PC-9 (cell line): ENCODE data around the gene CCR9. TPM values are rescaled to one million over a fixed set of nuclear protein-coding genes. Genes with fewer than 3 reads are reported as not detected.

Source experiments
- BruUV-seq: library from RNA; stranded (reverse); fragments of 400-500 nt; replicated peaks from 2 replicates; lab custom pipeline; 2021; lab: Mats Ljungman, UMichigan
- CTCF ChIA-PET: fragments of 300-600 bp; sonication (Branson Sonifier 250); formaldehyde crosslinking; loops from one replicate; lab custom pipeline; 2022; ENCODE audit warnings: antibody characterized with exemption; lab: Charles Lee
- POLR2A ChIA-PET: fragments of 300-600 bp; sonication (Branson Sonifier 250); formaldehyde crosslinking; loops from one replicate; lab custom pipeline; 2022; ENCODE audit warnings: antibody characterized with exemption; ENCODE audit not compliant: unreplicated experiment; lab: Charles Lee
- DNase-seq, 2 experiments: peaks; one replicate each; pipeline versions ENCODE4 v3.0.0 to v3.0.0-alpha.2; 2015 to 2022; ENCODE audit warnings: mixed read lengths in 1 of 2
- H2AFZ ChIP-seq: fragments of 200-600 bp; sonication (generic); 2 replicates; pipeline ENCODE4 v1.8.1; 2017; ENCODE audit warnings: antibody characterized with exemption
- H3F3A ChIP-seq: fragments of 200-600 bp; sonication (generic); 2 replicates; pipeline ENCODE4 v1.8.1; 2017; ENCODE audit warnings: antibody characterized with exemption, mild to moderate bottlenecking, low read depth; ENCODE audit not compliant: insufficient read depth
- H3K27ac ChIP-seq: fragments of 200-600 bp; sonication (generic); 2 replicates; pipeline ENCODE4 v1.6.1; 2016; ENCODE audit warnings: mixed run types
- H3K27me3 ChIP-seq: fragments of 200-600 bp; sonication (generic); 2 replicates; pipeline ENCODE4 v1.6.1; 2016; ENCODE audit warnings: low read depth, mixed run types; ENCODE audit not compliant: insufficient read depth
- H3K36me3 ChIP-seq: fragments of 200-600 bp; sonication (generic); 2 replicates; pipeline ENCODE4 v1.6.1; 2016; ENCODE audit warnings: low read depth, mixed run types
- H3K4me1 ChIP-seq: fragments of 200-600 bp; sonication (generic); replicated peaks from 2 replicates; pipeline ENCODE4 v1.6.1; 2016; ENCODE audit warnings: mixed run types; ENCODE audit not compliant: insufficient read depth
- H3K4me2 ChIP-seq: fragments of 200-600 bp; sonication (generic); 2 replicates; pipeline ENCODE4 v1.6.1; 2017; ENCODE audit warnings: mixed run types
- H3K4me3 ChIP-seq: fragments of 200-600 bp; sonication (generic); 2 replicates; pipeline ENCODE4 v1.6.1; 2016; ENCODE audit warnings: mixed run types
- H3K79me2 ChIP-seq: fragments of 200-600 bp; sonication (generic); 2 replicates; pipeline ENCODE4 v1.6.1; 2017; ENCODE audit warnings: low read depth, mixed run types
- H3K9me2 ChIP-seq: fragments of 200-600 bp; sonication (generic); 2 replicates; pipeline ENCODE4 v1.8.1; 2017; ENCODE audit warnings: mild to moderate bottlenecking; ENCODE audit not compliant: insufficient read depth
- H3K9me3 ChIP-seq: fragments of 200-600 bp; sonication (generic); 2 replicates; pipeline ENCODE4 v1.8.1; 2016; ENCODE audit warnings: low read depth; ENCODE audit not compliant: insufficient read depth
- H4K20me1 ChIP-seq: fragments of 200-600 bp; sonication (generic); 2 replicates; pipeline ENCODE4 v1.8.1; 2017; ENCODE audit not compliant: insufficient read depth
- EZH2 ChIP-seq: fragments of 200-600 bp; sonication (generic); IDR thresholded peaks from 2 replicates; pipeline ENCODE4 v1.8.0; 2017; ENCODE audit warnings: antibody characterized with exemption, low read depth
- intact Hi-C: fragments of 100-400 bp; cut with micrococcal nuclease; formaldehyde crosslinking; loops from one replicate; pipeline ENCODE4 v1.10.0; 2022; ENCODE audit not compliant: unreplicated experiment
- total RNA-seq: library from RNA; stranded (reverse); gene quantifications from 2 replicates; pipeline ENCODE4 v1.2.3, GENCODE V29; 2021
- TF ChIP-seq, protein P1 (sequence below): fragments of 200-600 bp; sonication (generic); conservative IDR thresholded peaks from 2 replicates; pipeline ENCODE4 v1.6.1; 2017; ENCODE audit warnings: mixed run types, antibody characterized with exemption, mild to moderate bottlenecking, moderate library complexity

The CCR9 gene
- total RNA-seq, 1 experiment from 2014 or later = not detected

- no peak for DNase-seq
- Histone ChIP-seq H3K36me3 (no peaks in the 10 kb centered on the region), H3K27ac (no peak overlapping the region), H3K4me2 (no peak overlapping the region), H2AFZ (no peak overlapping the region), H3K4me3 (no peak overlapping the region), H3K9me2 (no peaks in the 10 kb centered on the region), H3K9me3 (no peaks in the 10 kb centered on the region), H4K20me1 (no peaks in the 10 kb centered on the region), H3K79me2 (no peaks in the 10 kb centered on the region), H3F3A (0 out of 2 replicates have a peak, but pooled peaks cover 5% of the 10 kb centered on the region), H3K27me3 (no peaks in the 10 kb centered on the region), H3K4me1 (peaks cover 15% of the 10 kb centered on the region)
- CTCF ChIA-PET = no interaction called here
- no TSS peak for BruUV-seq
- TF ChIP-seq, protein P1, sequence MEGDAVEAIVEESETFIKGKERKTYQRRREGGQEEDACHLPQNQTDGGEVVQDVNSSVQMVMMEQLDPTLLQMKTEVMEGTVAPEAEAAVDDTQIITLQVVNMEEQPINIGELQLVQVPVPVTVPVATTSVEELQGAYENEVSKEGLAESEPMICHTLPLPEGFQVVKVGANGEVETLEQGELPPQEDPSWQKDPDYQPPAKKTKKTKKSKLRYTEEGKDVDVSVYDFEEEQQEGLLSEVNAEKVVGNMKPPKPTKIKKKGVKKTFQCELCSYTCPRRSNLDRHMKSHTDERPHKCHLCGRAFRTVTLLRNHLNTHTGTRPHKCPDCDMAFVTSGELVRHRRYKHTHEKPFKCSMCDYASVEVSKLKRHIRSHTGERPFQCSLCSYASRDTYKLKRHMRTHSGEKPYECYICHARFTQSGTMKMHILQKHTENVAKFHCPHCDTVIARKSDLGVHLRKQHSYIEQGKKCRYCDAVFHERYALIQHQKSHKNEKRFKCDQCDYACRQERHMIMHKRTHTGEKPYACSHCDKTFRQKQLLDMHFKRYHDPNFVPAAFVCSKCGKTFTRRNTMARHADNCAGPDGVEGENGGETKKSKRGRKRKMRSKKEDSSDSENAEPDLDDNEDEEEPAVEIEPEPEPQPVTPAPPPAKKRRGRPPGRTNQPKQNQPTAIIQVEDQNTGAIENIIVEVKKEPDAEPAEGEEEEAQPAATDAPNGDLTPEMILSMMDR = no peak
- TF ChIP-seq EZH2 = no peak
- POLR2A ChIA-PET = no interaction called here
- intact Hi-C loops = no loop called here
Measured at GRCh38 chr3:45880725-45881077, 5.6 kb upstream of the CCR9 start.

- no peaks in the 10 kb centered on the region for H4K20me1 ChIP-seq
- no peaks in the 10 kb centered on the region for H3K36me3 ChIP-seq
- H3K79me2 ChIP-seq = no peaks in the 10 kb centered on the region
- H3K9me3 ChIP-seq = no peaks in the 10 kb centered on the region
- no peak overlapping the region for H3K27ac ChIP-seq
- intact Hi-C loops = no loop called here
- ChIA-PET CTCF (no interaction called here), POLR2A (no interaction called here)
- 0 out of 2 replicates have a peak overlapping the region, but pooled peaks have one; percentile 22 for H3K4me2 ChIP-seq
- no peaks in the 10 kb centered on the region for H3K9me2 ChIP-seq
- H3K4me1 ChIP-seq = peaks cover 15% of the 10 kb centered on the region
- DNase-seq = peak; percentile 22 to 57
- TF ChIP-seq, protein P1 = no peak
- no peak for TF ChIP-seq EZH2
- 0 out of 2 replicates have a peak, but pooled peaks cover 5% of the 10 kb centered on the region for H3F3A ChIP-seq
- no peak overlapping the region for H2AFZ ChIP-seq
- no peak overlapping the region for H3K4me3 ChIP-seq
- BruUV-seq = no TSS peak
- no peaks in the 10 kb centered on the region for H3K27me3 ChIP-seq
Measured at GRCh38 chr3:45881078-45882022, 5.0 kb upstream of the CCR9 start.

- ChIA-PET CTCF (no interaction called here), POLR2A (no interaction called here)
- no peaks in the 10 kb centered on the region for H4K20me1 ChIP-seq
- no peaks in the 10 kb centered on the region for H3K79me2 ChIP-seq
- no peak overlapping the region for H2AFZ ChIP-seq
- H3K4me2 ChIP-seq = no peak overlapping the region
- no peaks in the 10 kb centered on the region for H3K36me3 ChIP-seq
- DNase-seq = no peak
- H3K9me3 ChIP-seq = no peaks in the 10 kb centered on the region
- H3K27me3 ChIP-seq = no peaks in the 10 kb centered on the region
- H3K4me1 ChIP-seq = peaks cover 15% of the 10 kb centered on the region
- H3K9me2 ChIP-seq = no peaks in the 10 kb centered on the region
- no peak for TF ChIP-seq EZH2
- TF ChIP-seq, protein P1 = no peak
- no peak overlapping the region for H3K4me3 ChIP-seq
- H3K27ac ChIP-seq = no peak overlapping the region
- intact Hi-C loops = no loop called here
- BruUV-seq = no TSS peak
- 0 out of 2 replicates have a peak, but pooled peaks cover 5% of the 10 kb centered on the region for H3F3A ChIP-seq
Measured at GRCh38 chr3:45884368-45885201, 1.8 kb upstream of the CCR9 start.
